Measurements from ENCODE around the gene ZFAND3. TPM values are rescaled to one million over a fixed set of nuclear protein-coding genes. Genes with fewer than 3 reads are reported as not detected.

Gene ZFAND3
- total RNA-seq, 1 donor from 2014 or later, result 131 TPM

DNA sequence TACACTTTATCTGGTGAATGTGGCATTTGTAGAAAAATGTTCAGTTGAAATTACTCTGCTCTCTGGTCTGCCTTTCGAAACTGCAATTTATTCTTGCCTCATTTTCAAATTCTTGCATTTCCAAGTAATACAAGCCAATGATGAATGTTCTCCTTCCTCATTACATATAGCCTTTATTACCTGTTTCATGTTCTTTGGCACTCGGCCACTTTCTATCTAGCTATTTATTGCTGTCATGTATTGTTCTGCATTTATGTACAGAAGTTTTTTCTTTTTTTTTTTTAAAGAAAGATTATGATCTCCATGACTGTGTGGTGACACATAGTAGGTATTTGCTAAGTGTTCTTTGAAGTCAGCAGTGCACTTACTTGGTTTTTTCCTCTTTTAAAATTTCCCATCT lies 261.4 kb downstream of the ZFAND3 start:
- H3K4me3 ChIP-seq (ENCODE audit: insufficient read depth, low read depth, low read length), result no peak overlapping the region
- Mint-ChIP-seq H3K4me3 (ENCODE audit: unreplicated experiment) (no peak overlapping the region), H3K9me3 (ENCODE audit: unreplicated experiment) (no peaks in the 10 kb centered on the region), H3K36me3 (ENCODE audit: low read depth, unreplicated experiment) (peaks cover 11% of the 10 kb centered on the region), H3K27me3 (ENCODE audit: low read depth, unreplicated experiment) (no peaks in the 10 kb centered on the region), H3K4me1 (ENCODE audit: low read depth, unreplicated experiment) (peaks cover 18% of the 10 kb centered on the region), H3K27ac (ENCODE audit: unreplicated experiment) (no peak overlapping the region)
- peaks cover 15% of the 10 kb centered on the region for H3K79me2 ChIP-seq (ENCODE audit: insufficient read depth, low read length)
- H3K4me1 ChIP-seq (ENCODE audit: insufficient read depth, low read length), result peaks cover 8% of the 10 kb centered on the region
- no peak overlapping the region for H3K27ac ChIP-seq (ENCODE audit: low read depth, low read length)
- peak overlapping the region; percentile 14 for H3K4me2 ChIP-seq (ENCODE audit: low read length)
- H3K9ac ChIP-seq (ENCODE audit: low read length), result no peak overlapping the region
- no peak for TF ChIP-seq EZH2 (IDR thresholded peaks at IDR 0.05; ENCODE audit: insufficient read depth, low read length)
- TF ChIP-seq, protein P1, sequence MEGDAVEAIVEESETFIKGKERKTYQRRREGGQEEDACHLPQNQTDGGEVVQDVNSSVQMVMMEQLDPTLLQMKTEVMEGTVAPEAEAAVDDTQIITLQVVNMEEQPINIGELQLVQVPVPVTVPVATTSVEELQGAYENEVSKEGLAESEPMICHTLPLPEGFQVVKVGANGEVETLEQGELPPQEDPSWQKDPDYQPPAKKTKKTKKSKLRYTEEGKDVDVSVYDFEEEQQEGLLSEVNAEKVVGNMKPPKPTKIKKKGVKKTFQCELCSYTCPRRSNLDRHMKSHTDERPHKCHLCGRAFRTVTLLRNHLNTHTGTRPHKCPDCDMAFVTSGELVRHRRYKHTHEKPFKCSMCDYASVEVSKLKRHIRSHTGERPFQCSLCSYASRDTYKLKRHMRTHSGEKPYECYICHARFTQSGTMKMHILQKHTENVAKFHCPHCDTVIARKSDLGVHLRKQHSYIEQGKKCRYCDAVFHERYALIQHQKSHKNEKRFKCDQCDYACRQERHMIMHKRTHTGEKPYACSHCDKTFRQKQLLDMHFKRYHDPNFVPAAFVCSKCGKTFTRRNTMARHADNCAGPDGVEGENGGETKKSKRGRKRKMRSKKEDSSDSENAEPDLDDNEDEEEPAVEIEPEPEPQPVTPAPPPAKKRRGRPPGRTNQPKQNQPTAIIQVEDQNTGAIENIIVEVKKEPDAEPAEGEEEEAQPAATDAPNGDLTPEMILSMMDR (IDR thresholded peaks at IDR 0.05; ENCODE audit: insufficient read depth, low read depth, low read length), result no peak
- H4K20me1 ChIP-seq (ENCODE audit: insufficient read depth, low read length), result peaks cover 66% of the 10 kb centered on the region
- no peaks in the 10 kb centered on the region for H3K9me3 ChIP-seq (ENCODE audit: insufficient read depth, low read depth, low read length)
- peaks cover 7% of the 10 kb centered on the region for H3K36me3 ChIP-seq (ENCODE audit: insufficient read depth, low read length)
- H3K27me3 ChIP-seq (ENCODE audit: insufficient read depth, low read length), result no peaks in the 10 kb centered on the region
- DNase-seq (ENCODE audit: low read depth) (peak; percentile 10), FAIRE-seq (no peak)
- no peak overlapping the region for H2AFZ ChIP-seq (ENCODE audit: low read depth, low read length)

DNA sequence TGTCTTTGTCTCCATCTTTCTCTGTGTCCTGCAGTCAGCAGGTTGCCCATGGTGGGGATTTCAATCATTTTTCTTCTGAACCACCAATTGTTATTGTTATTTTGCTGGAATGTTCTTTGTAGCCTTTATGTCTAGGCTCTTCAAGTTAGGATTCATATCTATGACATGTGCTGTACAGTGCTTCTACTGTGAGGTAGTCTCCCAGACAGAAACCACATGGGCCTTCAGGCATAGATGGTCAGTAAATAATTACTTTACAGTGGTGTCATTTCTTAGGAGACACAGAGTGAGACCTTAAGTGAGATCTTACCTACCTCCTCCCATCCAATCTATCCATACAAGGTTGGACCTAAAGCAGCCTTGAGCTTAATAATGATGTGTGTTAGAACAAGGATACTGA lies 265.5 kb downstream of the ZFAND3 start:
- H3K36me3 Mint-ChIP-seq (ENCODE audit: low read depth, unreplicated experiment), result peaks cover 10% of the 10 kb centered on the region
- peaks cover 8% of the 10 kb centered on the region for H3K4me1 ChIP-seq (ENCODE audit: insufficient read depth, low read length)

DNA sequence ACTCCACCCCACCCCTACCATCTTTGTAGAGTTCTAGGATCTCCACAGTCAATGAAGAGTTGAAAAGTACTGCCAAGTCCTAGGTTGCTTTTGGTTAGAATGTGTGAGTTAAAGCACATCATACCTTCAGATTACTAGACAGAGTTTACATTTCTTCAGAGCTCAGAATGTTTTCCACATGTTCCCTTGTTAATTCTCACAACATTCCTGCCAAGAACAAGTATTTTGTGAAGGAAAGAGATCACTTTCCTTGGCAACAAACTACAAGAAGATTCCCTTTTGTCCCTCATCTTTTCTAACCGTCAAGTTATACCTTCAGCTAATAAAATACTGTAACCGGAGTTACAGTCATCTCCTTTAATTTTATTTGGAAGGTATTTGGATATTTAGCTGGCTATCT lies 266.8 kb downstream of the ZFAND3 start:
- no peak for FAIRE-seq
- no peak overlapping the region for H3K27ac Mint-ChIP-seq (ENCODE audit: unreplicated experiment)
- H3K9me3 Mint-ChIP-seq (ENCODE audit: unreplicated experiment), result no peaks in the 10 kb centered on the region

More for the DNA sequence above, 265.5 kb downstream of the ZFAND3 start:
- TF ChIP-seq, protein P1 (IDR thresholded peaks at IDR 0.05; ENCODE audit: insufficient read depth, low read depth, low read length), result no peak
- TF ChIP-seq EZH2 (IDR thresholded peaks at IDR 0.05; ENCODE audit: insufficient read depth, low read length), result no peak
- no peak overlapping the region for H3K27ac ChIP-seq (ENCODE audit: low read depth, low read length)
- no peaks in the 10 kb centered on the region for H3K27me3 Mint-ChIP-seq (ENCODE audit: low read depth, unreplicated experiment)
- no peaks in the 10 kb centered on the region for H3K9me3 Mint-ChIP-seq (ENCODE audit: unreplicated experiment)
- H3K79me2 ChIP-seq (ENCODE audit: insufficient read depth, low read length), result peaks cover 12% of the 10 kb centered on the region
- no peak overlapping the region for H3K4me2 ChIP-seq (ENCODE audit: low read length)
- H3K9ac ChIP-seq (ENCODE audit: low read length), result no peak overlapping the region
- FAIRE-seq, result no peak
- no peak overlapping the region for H3K27ac Mint-ChIP-seq (ENCODE audit: unreplicated experiment)
- DNase-seq (ENCODE audit: low read depth), result no peak
- no peak overlapping the region for H3K4me3 ChIP-seq (ENCODE audit: insufficient read depth, low read depth, low read length)
- peaks cover 41% of the 10 kb centered on the region for H4K20me1 ChIP-seq (ENCODE audit: insufficient read depth, low read length)
- H2AFZ ChIP-seq (ENCODE audit: low read depth, low read length), result no peak overlapping the region
- peaks cover 4% of the 10 kb centered on the region for H3K4me1 Mint-ChIP-seq (ENCODE audit: low read depth, unreplicated experiment)
- no peak overlapping the region for H3K4me3 Mint-ChIP-seq (ENCODE audit: unreplicated experiment)
- H3K36me3 ChIP-seq (ENCODE audit: insufficient read depth, low read length), result peaks cover 7% of the 10 kb centered on the region
- H3K9me3 ChIP-seq (ENCODE audit: insufficient read depth, low read depth, low read length), result no peaks in the 10 kb centered on the region
- no peaks in the 10 kb centered on the region for H3K27me3 ChIP-seq (ENCODE audit: insufficient read depth, low read length)

More for the DNA sequence above, 266.8 kb downstream of the ZFAND3 start:
- no peak overlapping the region for H3K27ac ChIP-seq (ENCODE audit: low read depth, low read length)
- TF ChIP-seq, protein P1 (IDR thresholded peaks at IDR 0.05; ENCODE audit: insufficient read depth, low read depth, low read length), result no peak
- TF ChIP-seq EZH2 (IDR thresholded peaks at IDR 0.05; ENCODE audit: insufficient read depth, low read length), result no peak
- H3K4me1 ChIP-seq (ENCODE audit: insufficient read depth, low read length), result no peaks in the 10 kb centered on the region
- no peak overlapping the region for H3K4me3 ChIP-seq (ENCODE audit: insufficient read depth, low read depth, low read length)
- H3K9me3 ChIP-seq (ENCODE audit: insufficient read depth, low read depth, low read length), result no peaks in the 10 kb centered on the region
- H3K4me1 Mint-ChIP-seq (ENCODE audit: low read depth, unreplicated experiment), result no peaks in the 10 kb centered on the region
- H3K27me3 ChIP-seq (ENCODE audit: insufficient read depth, low read length), result no peaks in the 10 kb centered on the region
- peaks cover 14% of the 10 kb centered on the region for H3K79me2 ChIP-seq (ENCODE audit: insufficient read depth, low read length)
- no peaks in the 10 kb centered on the region for H3K27me3 Mint-ChIP-seq (ENCODE audit: low read depth, unreplicated experiment)
- H3K9ac ChIP-seq (ENCODE audit: low read length), result no peak overlapping the region
- H2AFZ ChIP-seq (ENCODE audit: low read depth, low read length), result no peak overlapping the region
- H3K4me3 Mint-ChIP-seq (ENCODE audit: unreplicated experiment), result no peak overlapping the region
- no peak overlapping the region for H3K4me2 ChIP-seq (ENCODE audit: low read length)
- DNase-seq (ENCODE audit: low read depth), result no peak
- peaks cover 10% of the 10 kb centered on the region for H3K36me3 Mint-ChIP-seq (ENCODE audit: low read depth, unreplicated experiment)
- peaks cover 40% of the 10 kb centered on the region for H4K20me1 ChIP-seq (ENCODE audit: insufficient read depth, low read length)
- peaks cover 7% of the 10 kb centered on the region for H3K36me3 ChIP-seq (ENCODE audit: insufficient read depth, low read length)

All from astrocyte (in vitro differentiated cells and primary cell).